NCI-H748 (cell line): ENCODE results near the gene ARHGEF17.
A peak's percentile ranks its signal among the peaks of the same experiment; 100 is the strongest.

Experiments
- DNase-seq: peaks from one replicate; lab custom pipeline; 2025; ENCODE audit not compliant: unreplicated experiment; lab: John Stamatoyannopoulos, UW

The ARHGEF17 gene

GRCh38 chr11:73376803-73377629, 68.9 kb downstream of the ARHGEF17 start:
- peak; percentile 66 for DNase-seq

GRCh38 chr11:73379189-73379880, 71.3 kb downstream of the ARHGEF17 start:
- DNase-seq: no peak

- DNase-seq: no peak
These were observed 72.3 kb downstream of the ARHGEF17 start for GRCh38 chr11:73380331-73380730.

- no peak for DNase-seq
These were observed 72.9 kb downstream of the ARHGEF17 start for GRCh38 chr11:73380897-73381410.

- no peak for DNase-seq
These were observed 73.5 kb downstream of the ARHGEF17 start for GRCh38 chr11:73381589-73381988.

GRCh38 chr11:73382183-73382582, 74.1 kb downstream of the ARHGEF17 start:
- no peak for DNase-seq

- no peak for DNase-seq
These were observed 74.7 kb downstream of the ARHGEF17 start for GRCh38 chr11:73382747-73383146.

- DNase-seq: peak; percentile 31
These were observed 75.4 kb downstream of the ARHGEF17 start for GRCh38 chr11:73383249-73384124.

GRCh38 chr11:73384125-73384441, 76.0 kb downstream of the ARHGEF17 start:
- no peak for DNase-seq

GRCh38 chr11:73384531-73384871, 76.4 kb downstream of the ARHGEF17 start:
- no peak for DNase-seq

GRCh38 chr11:73384872-73385689, 77.0 kb downstream of the ARHGEF17 start:
- no peak for DNase-seq

GRCh38 chr11:73386016-73386415, 77.9 kb downstream of the ARHGEF17 start:
- no peak for DNase-seq

- no peak for DNase-seq
These were observed 78.5 kb downstream of the ARHGEF17 start for GRCh38 chr11:73386546-73386945.

- no peak for DNase-seq
These were observed 79.7 kb downstream of the ARHGEF17 start for GRCh38 chr11:73387594-73388264.

GRCh38 chr11:73388265-73389133, 80.4 kb downstream of the ARHGEF17 start:
- no peak for DNase-seq

GRCh38 chr11:73389134-73389525, 81.1 kb downstream of the ARHGEF17 start:
- no peak for DNase-seq

- no peak for DNase-seq
These were observed 81.8 kb downstream of the ARHGEF17 start for GRCh38 chr11:73389916-73390315.

GRCh38 chr11:73390601-73391565, 82.8 kb downstream of the ARHGEF17 start:
- no peak for DNase-seq
